PFSK-1 (cell line): ENCODE results near the gene WAC.

Experiments used
- POLR2AphosphoS5 ChIP-seq: IDR thresholded peaks from 2 replicates; pipeline ENCODE4 v1.6.1; 2012; ENCODE audit warnings: low read depth, mild to moderate bottlenecking, control low read depth, low read length, moderate library complexity
- TAF1 ChIP-seq: IDR thresholded peaks from 2 replicates; pipeline ENCODE4 v1.6.1; 2012; ENCODE audit warnings: low read length, control low read depth, borderline replicate concordance; ENCODE audit not compliant: insufficient read depth
- TF ChIP-seq, protein P1 (sequence below), 2 experiments: IDR thresholded peaks; 2 replicates each; pipeline versions ENCODE4 v1.6.1 to v1.8.0; 2011 to 2012; ENCODE audit warnings: low read depth in 2 of 2, low read length in 2 of 2, control low read depth in 1 of 2, inconsistent platforms in 1 of 2, mild to moderate bottlenecking in 1 of 2, moderate library complexity in 1 of 2; ENCODE audit not compliant: insufficient read depth in 1 of 2

DNA sequence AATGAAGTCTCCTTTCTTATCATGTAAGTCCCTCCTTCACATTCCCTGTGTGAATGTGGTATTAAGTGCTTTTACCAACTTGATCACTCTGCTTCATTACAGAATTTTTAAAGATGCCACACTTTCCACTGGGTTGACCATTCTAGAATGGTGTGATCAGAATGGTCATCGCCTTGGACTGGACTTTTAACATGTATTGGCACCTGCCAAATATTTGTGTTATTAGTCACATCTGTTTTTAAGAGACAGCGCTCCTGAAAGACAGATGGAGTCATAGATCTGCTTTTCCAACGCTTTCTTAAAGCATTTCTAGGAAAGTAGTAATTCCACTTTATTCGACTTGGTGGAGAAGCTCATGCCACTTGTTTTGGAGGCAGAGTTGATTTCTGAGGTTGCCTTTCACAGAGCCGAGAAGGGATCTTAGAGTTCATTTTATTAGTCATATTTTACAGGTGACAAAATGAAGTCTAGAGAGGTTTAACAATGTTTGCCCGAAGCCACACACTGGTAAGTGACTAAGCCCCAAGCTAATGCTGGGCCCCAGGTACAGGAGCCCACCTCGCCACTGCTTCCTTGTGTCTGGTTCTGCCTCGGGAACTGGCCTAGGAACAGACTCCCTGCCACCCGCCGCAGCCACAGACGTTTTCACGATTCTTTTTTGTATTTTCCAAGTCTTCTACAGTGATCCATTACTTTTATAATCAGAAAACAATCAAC lies 134.0 kb downstream of the WAC start:
- TF ChIP-seq POLR2AphosphoS5 (no peak), TAF1 (no peak)
- TF ChIP-seq, protein P1, sequence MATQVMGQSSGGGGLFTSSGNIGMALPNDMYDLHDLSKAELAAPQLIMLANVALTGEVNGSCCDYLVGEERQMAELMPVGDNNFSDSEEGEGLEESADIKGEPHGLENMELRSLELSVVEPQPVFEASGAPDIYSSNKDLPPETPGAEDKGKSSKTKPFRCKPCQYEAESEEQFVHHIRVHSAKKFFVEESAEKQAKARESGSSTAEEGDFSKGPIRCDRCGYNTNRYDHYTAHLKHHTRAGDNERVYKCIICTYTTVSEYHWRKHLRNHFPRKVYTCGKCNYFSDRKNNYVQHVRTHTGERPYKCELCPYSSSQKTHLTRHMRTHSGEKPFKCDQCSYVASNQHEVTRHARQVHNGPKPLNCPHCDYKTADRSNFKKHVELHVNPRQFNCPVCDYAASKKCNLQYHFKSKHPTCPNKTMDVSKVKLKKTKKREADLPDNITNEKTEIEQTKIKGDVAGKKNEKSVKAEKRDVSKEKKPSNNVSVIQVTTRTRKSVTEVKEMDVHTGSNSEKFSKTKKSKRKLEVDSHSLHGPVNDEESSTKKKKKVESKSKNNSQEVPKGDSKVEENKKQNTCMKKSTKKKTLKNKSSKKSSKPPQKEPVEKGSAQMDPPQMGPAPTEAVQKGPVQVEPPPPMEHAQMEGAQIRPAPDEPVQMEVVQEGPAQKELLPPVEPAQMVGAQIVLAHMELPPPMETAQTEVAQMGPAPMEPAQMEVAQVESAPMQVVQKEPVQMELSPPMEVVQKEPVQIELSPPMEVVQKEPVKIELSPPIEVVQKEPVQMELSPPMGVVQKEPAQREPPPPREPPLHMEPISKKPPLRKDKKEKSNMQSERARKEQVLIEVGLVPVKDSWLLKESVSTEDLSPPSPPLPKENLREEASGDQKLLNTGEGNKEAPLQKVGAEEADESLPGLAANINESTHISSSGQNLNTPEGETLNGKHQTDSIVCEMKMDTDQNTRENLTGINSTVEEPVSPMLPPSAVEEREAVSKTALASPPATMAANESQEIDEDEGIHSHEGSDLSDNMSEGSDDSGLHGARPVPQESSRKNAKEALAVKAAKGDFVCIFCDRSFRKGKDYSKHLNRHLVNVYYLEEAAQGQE (IDR thresholded peaks at IDR 0.05; ENCODE audit: insufficient read depth in 1 of 2, low read depth in 2 of 2, low read length in 2 of 2), result no peak
